ENCODE data around the gene HLA-F.

HLA-F gene

GRCh38 chr6:29764422-29765196, 41.4 kb downstream of the HLA-F start:
- DNase-seq = no peak

- DNase-seq = no peak
Measured at GRCh38 chr6:29769336-29769735, 46.1 kb downstream of the HLA-F start.

GRCh38 chr6:29770306-29770705, 47.1 kb downstream of the HLA-F start:
- no peak for DNase-seq

- no peak for DNase-seq
Measured at GRCh38 chr6:29776684-29777083, 53.5 kb downstream of the HLA-F start.

Measured in NCI-H345 (cell line).